ENCODE data around the gene MEF2C. TPM values are rescaled to one million over a fixed set of nuclear protein-coding genes. Genes with fewer than 3 reads are reported as not detected.

Gene MEF2C
- total RNA-seq, 2 donors from 2014 or later, result 36.1 to 57.5 TPM

GRCh38 chr5:88807327-88807726 lies 75.7 kb downstream of the MEF2C start:
- Histone ChIP-seq H3K4me1 (peaks cover 0 to 9% of the 10 kb centered on the region in 2 donors), H3K36me3 (peaks cover 4% of the 10 kb centered on the region), H3K9me3 (no peaks in the 10 kb centered on the region), H3K27ac (no peak overlapping the region), H3K4me3 (no peak overlapping the region), H3K27me3 (no peaks in the 10 kb centered on the region)
- TF ChIP-seq, protein P1, sequence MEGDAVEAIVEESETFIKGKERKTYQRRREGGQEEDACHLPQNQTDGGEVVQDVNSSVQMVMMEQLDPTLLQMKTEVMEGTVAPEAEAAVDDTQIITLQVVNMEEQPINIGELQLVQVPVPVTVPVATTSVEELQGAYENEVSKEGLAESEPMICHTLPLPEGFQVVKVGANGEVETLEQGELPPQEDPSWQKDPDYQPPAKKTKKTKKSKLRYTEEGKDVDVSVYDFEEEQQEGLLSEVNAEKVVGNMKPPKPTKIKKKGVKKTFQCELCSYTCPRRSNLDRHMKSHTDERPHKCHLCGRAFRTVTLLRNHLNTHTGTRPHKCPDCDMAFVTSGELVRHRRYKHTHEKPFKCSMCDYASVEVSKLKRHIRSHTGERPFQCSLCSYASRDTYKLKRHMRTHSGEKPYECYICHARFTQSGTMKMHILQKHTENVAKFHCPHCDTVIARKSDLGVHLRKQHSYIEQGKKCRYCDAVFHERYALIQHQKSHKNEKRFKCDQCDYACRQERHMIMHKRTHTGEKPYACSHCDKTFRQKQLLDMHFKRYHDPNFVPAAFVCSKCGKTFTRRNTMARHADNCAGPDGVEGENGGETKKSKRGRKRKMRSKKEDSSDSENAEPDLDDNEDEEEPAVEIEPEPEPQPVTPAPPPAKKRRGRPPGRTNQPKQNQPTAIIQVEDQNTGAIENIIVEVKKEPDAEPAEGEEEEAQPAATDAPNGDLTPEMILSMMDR (IDR thresholded peaks at IDR 0.05), result no peak
- DNase-seq (ENCODE audit: low spot score), result no peak

GRCh38 chr5:88806338-88806737 lies 76.6 kb downstream of the MEF2C start:
- no peak overlapping the region for H3K27ac ChIP-seq
- TF ChIP-seq, protein P1 (IDR thresholded peaks at IDR 0.05), result no peak
- no peaks in the 10 kb centered on the region for H3K27me3 ChIP-seq

GRCh38 chr5:88805151-88805784 lies 77.7 kb downstream of the MEF2C start:
- H3K4me3 ChIP-seq, result no peak overlapping the region
- no peak for DNase-seq (ENCODE audit: low spot score)
- H3K9me3 ChIP-seq, result no peaks in the 10 kb centered on the region
- H3K4me1 ChIP-seq, result peaks cover 0 to 9% of the 10 kb centered on the region in 2 donors
- peaks cover 4% of the 10 kb centered on the region for H3K36me3 ChIP-seq
- TF ChIP-seq, protein P1 (IDR thresholded peaks at IDR 0.05), result no peak
- no peak overlapping the region for H3K27ac ChIP-seq
- H3K27me3 ChIP-seq, result no peaks in the 10 kb centered on the region

More at GRCh38 chr5:88806338-88806737, 76.6 kb downstream of the MEF2C start:
- Histone ChIP-seq H3K36me3 (peaks cover 4% of the 10 kb centered on the region), H3K4me1 (peaks cover 0 to 9% of the 10 kb centered on the region in 2 donors), H3K4me3 (no peak overlapping the region), H3K9me3 (no peaks in the 10 kb centered on the region)
- DNase-seq (ENCODE audit: low spot score), result no peak

DNA sequence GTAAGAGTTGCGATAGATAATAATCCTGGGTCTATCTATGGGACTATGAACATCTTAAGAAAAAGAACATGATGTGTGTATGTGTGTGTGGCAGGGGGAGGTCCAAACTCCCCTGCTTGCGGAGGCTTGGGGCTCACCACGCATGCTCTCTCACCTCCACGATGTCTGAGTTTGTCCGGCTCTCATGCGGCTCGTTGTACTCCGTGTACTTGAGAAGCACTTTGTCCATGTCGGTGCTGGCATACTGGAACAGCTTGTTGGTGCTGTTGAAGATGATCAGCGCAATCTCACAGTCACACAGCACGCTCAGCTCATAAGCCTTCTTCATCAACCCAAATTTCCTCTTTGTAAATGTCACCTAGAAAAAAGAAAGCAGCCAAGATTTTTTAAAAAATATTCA lies 78.5 kb downstream of the MEF2C start:
- TF ChIP-seq, protein P1 (IDR thresholded peaks at IDR 0.05), result no peak

GRCh38 chr5:88803309-88803708 lies 79.7 kb downstream of the MEF2C start:
- Histone ChIP-seq H3K4me3 (no peak overlapping the region), H3K4me1 (peaks cover 0 to 9% of the 10 kb centered on the region in 2 donors), H3K9me3 (no peaks in the 10 kb centered on the region), H3K27ac (no peak overlapping the region), H3K36me3 (peaks cover 4% of the 10 kb centered on the region), H3K27me3 (no peaks in the 10 kb centered on the region)
- no peak for DNase-seq (ENCODE audit: low spot score)
- TF ChIP-seq, protein P1 (IDR thresholded peaks at IDR 0.05), result no peak

More for the DNA sequence above, 78.5 kb downstream of the MEF2C start:
- H3K27me3 ChIP-seq, result no peaks in the 10 kb centered on the region
- H3K4me1 ChIP-seq, result peaks cover 0 to 9% of the 10 kb centered on the region in 2 donors
- no peaks in the 10 kb centered on the region for H3K9me3 ChIP-seq
- peaks cover 4% of the 10 kb centered on the region for H3K36me3 ChIP-seq
- H3K27ac ChIP-seq, result no peak overlapping the region
- H3K4me3 ChIP-seq, result no peak overlapping the region
- DNase-seq (ENCODE audit: low spot score), result no peak

Data from right atrium auricular region (tissue), 2 donors.